GM18499 (cell line): Measurements from ENCODE around the gene AUTS2.

Source experiments
- ATAC-seq: cut with Tn5 transposase; IDR thresholded peaks from one replicate; pipeline ENCODE4 v1.9.1; 2021; ENCODE audit warnings: moderate number of reproducible peaks; ENCODE audit not compliant: insufficient read depth, unreplicated experiment

The AUTS2 gene

DNA sequence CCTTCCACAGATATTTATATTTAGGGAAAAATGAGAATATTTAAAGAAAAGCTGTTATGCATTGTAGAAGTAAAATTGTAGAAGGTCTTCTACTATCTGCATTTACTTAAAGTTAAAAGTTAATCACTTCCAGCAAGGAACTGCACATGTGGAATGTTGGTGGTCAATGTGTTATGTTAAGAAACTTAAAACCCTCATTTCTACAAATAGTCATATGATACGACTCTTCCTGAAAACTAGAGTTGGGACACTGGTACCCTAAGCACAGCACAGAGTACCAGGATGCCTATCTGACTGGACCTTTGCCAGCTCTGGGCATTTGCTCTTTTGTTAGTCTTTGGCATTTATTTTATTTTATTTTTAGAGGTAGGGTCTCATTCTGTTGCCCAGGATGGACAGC, 1009.5 kb downstream of the AUTS2 start:
- no peak for ATAC-seq

DNA sequence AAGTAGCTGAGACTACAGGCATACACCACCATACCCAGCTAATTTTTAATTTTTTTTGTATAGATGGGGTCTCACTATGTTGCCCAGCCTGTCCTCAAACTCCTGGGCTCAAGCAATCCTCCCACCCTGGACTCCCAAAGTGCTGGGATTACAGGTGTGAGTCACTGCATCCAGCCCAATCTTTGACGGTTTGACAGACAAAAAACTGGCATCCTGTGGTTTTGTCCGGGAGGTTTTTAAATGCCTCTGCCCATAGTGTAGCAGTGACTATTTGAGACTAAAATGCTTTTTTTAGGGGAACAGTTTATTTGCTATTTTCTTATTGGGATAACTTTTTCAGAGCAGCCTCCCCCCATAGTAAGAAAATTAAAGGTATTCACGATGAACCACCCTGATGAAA, 1010.0 kb downstream of the AUTS2 start:
- no peak for ATAC-seq

DNA sequence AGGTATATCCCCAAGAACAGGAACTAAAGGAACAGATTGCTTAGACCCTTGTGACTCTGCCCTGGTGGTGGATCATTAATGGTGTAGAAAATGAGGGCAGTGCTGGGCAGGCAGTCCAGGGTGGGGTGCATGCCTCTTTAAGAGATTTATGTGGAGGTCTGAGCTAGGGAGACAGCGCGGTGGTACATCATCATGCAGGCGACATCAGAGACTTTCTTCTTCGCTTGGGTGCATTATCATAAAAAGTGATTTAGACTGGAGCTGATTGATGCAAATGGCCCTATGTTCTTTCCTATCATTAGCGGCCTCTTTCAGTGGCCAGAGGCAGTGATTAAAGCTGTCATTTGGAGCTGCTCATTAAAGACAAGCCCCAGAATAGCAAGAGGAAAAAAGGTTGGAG, 1014.5 kb downstream of the AUTS2 start:
- ATAC-seq = no peak

DNA sequence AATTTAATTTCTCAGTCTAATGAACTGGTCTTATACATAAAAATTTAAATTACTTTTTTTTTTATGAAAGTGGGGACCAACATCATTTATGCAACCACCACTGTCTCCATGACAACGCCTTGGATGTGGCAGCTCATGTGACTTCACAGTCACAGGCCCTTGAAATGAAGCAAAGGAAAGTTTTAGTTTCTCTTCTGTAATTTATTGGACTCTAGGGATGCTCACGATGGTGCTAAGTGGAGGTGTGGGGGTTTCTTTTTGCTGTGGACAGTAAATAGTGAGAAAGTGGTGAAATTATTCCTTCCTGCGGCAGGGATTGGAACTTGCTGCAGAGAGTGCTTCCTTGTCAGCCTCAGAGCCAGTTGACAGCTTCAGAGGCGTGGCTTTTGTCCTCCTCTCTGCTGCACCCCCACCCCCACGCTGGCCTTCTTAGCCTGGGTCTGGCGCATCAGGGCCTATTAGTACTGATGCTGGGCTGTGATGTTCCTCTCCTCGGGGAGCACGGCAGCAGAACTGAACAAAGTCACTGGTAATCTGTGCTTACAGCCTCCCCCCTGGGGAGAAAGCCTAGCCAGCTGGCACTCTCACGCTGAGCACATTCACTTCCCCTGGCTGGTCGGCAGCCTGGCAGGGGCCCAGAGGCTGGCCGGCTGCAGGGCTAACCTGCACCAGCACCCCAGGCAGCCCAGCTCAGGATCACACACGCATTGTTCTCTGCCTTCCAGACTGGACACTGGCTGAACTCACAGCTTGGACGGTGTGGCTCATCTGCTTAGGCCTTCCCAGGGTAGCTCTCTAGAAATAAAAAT, 1016.2 kb downstream of the AUTS2 start:
- ATAC-seq = no peak

DNA sequence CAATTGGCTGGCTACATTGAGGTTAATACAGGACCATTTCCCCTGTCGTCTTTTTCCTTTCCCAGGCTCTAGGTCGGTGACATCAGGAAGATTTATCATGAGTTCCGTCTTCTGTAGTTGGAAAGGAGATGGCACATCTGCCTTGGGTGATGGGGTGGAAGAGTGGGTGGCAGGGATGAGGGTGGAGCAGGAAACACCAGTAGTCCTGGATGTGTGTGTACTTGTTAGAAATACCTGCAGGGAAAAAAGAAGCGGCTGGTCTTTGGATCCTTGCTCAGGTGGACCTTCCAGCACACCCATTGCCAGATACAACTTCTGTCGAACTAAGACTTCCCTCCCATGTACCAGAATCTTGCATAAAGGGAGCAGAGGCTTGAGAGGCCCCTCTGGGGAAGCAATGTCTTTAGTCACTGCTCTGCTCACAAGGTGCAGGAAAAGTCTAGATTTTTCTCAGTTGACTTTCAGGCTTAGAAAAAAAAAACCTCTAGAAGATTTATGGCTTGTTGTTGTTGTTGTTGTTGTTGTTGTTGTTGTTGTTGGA, 1016.9 kb downstream of the AUTS2 start:
- ATAC-seq = no peak

DNA sequence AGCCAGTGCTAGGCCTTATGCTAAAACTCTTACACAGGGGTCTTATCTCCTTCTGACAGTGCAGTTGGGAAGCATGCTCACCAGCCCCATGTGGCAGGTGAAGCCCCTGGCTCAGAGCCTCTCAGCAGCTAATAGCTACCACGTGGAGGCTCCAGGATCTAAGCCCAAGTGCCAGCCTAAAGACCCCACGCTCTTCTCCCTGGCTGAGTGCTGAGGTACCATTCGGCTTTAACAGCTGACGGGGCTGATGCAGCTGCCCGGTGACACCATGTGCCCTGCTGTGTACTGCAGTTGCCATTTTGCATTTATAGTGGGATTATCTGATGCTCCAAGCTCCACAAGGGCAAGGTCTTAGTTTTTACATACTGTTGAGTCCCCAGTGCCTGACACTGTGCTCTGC, 1017.9 kb downstream of the AUTS2 start:
- ATAC-seq = no peak

DNA sequence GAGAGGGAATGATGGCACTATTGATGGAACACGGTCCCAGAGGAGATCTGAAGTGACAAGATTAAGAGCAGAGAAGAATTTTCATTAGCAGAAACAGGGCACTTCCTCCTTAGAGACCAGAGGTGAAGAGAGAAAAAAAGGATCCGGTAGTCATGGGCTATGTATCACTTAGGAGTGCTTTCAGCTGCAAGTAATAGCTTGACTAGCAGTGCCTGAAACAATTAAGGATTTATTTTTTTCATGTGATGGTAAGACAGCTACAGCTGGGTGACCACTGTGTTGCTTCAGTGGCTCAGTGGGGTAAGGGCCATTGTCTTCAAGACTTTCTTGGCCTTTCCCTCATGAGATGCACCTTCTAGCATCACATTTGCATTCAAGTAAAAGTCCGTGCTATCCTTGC, 1018.5 kb downstream of the AUTS2 start:
- no peak for ATAC-seq

DNA sequence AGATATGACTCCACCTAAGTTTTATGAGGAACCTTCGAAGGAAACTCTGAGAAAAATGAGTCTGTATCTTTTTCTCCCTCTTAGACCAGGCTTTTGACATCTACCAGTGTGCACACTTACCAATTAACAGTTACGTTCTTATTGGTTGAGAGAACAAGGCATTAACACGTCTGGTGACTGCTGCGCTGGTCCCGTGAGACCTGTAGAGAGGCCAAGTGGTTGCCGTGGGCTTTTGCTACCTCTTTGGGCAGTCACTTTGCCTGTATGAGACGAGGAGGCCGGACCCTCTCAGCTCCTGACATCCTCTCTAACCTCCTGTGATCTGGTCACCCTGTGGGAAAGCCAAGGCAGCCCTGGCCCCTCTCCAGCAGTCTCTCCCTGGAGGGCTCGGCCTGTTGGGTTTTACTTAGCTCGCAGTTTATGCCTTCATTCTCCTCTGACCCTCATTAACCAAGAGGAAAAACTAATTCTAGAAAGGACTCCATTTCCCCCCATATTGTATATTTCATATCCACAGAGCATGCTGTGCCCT, 1019.8 kb downstream of the AUTS2 start:
- ATAC-seq = no peak

DNA sequence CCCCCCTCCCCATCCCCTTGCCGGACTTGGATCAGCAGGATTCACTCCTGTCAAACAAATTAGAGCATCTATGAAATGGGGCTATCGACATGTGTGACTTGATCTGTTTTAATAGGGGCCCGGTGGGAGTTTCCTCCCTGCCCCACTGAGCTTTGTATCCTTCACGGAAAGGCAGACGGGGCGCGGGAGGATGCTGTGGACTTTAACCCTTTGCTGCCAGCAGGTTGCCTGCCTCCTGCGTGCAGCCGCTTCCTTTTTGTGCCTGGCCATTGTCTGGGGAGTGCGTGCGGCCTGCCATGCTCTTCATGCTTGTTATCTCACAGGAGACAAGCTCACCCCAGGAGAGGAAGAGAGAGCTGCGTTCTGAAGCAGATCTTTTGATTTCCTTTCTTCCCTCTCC, 1020.9 kb downstream of the AUTS2 start:
- ATAC-seq = no peak

DNA sequence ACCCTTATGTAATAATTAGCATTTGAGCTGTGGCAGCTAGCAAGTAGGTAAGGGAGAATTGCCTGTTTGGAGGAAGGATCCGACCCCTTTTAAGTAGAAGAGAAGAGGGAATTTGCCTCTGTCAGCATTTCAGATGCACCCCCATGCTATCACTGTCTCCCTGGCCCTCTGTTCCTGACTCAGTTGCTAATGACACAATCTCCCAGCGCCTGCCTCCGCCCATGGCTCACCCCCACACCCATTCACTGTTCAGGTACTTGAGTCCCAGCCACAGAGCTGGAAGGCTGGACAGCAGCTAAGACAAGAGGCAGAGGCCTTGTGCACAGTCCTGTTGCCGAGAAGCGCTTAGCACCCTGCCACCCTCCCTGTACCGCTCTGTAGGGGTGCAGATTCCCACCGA, 1021.4 kb downstream of the AUTS2 start:
- no peak for ATAC-seq

DNA sequence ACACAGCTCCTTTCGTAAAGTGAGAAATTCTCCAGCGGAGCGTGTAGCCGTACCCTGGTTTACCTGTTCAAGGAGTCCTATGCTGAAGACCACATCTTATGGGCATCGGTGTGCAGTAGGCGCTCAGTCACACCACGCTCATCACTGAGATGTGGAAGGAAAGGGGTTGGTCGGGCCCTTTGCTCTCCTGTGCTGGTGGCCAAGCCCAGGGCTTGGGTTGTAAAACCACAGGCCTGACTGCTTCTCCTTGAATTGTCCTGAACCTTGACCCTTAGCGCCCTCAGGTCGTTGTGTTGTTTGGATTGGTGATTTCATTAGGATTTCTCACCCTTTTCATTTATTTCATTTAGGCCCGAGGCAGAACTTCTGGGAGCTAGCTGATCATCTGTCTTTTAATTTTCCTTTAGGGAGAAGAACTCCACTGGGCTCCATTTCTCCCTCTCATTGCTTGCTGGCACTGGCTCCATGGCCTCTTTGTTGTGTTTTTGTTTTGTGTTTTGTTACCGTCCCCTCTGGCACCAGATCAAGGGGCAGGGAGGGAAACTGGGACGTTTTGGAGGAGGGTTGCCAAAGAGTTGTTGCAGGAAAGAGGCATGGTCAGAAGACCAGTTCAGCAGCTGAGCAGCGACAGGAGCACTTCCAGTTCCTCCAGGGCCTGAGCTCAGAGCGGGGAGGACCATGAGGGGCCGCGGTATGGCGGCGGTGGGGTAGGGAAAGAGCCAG, 1022.2 kb downstream of the AUTS2 start:
- ATAC-seq = no peak

DNA sequence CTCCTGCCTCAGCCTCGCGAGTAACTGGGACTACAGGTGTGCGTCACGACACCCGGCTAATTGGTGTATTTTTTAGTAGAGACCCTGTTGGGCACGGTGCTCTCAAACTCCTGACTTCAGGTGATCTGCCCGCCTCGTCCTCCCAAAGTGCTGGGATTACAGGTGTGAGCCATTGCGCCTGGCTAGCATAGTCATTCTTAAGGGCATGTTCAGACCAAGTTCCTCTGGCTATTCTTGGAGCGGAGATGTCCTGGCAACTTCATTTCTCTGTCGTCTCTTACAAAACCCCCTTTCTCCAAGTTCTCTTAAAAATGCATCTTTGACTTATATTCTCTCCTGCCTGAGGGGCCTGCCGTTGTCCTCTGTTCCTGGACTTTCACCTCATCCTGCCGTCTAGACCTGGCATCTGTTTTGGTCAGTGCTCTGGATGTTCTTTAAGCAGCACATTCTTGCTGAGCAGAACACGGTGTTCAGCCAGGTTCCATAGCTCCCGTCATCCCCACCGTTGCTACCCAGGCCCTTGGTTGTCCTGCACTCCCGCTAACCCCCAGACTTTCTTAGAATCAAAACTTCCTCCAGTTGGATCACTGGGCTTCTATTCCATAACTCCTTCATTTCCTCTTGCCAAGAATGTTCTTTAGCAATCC, 1023.8 kb downstream of the AUTS2 start:
- ATAC-seq = no peak

DNA sequence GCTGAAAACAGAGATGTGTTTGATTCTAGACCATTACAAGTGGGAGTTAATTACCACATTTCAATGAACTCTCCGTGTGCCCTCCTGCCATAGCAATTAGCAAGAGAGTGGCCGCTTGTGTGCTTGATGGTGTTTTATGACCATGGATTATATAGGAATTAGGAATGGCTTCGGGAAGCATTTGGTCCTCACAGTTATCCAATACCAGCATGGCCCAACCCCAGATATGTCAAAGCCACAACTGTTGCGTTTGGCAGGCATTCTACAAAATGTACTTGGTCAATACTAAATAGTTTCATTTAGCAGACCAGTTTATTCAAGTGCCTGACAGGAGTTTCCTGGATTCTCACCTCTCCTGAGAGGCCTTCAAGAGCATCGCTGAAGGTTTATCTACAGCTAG, 1024.7 kb downstream of the AUTS2 start:
- ATAC-seq = no peak

DNA sequence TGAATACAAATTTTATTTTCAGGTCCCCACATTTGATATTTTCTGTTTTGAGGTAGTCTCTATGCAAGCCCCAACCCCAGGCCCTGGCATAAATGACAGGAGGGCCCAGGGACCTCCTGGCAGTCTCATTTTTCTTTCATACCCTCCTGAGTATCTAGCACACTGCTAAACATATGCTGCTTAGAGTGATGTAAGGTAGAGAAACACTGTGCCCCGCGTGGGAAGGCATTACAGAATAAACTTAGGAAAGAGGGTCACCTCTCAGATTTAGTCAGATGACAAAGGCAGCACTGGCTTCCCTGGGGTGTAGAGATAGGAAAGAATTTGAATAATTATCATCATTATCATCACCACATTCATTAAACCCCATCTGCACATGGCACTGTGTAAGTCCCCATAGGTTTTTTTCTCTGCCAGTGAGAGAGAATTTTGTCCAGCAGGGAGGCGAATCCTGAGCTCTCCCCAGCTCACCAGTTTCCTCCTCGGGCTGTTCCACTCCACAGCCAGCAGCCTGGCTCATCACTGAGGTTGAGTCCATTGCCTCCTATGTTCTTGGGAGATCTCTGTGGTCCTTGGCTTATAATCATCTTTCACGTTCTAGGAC, 1026.3 kb downstream of the AUTS2 start:
- ATAC-seq = no peak

DNA sequence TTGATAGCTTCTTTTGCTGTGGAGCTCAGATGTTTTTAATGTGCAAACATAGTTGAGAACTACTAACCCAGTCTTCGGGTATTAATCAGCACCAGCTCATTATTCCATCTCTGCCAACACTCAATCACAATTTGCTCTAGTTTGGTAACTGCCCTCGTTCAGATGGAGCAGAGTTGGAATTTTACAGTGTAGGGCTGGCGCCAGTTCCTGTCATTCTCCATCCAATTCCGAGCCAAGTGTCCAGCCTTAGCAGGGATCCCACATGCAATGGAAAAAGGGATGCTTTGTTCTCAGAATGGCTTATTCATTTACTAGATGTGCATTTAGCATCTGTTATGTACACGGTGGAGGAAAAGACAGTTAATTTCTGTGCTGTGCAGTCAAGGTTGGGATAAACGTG, 1029.2 kb downstream of the AUTS2 start:
- ATAC-seq = no peak

DNA sequence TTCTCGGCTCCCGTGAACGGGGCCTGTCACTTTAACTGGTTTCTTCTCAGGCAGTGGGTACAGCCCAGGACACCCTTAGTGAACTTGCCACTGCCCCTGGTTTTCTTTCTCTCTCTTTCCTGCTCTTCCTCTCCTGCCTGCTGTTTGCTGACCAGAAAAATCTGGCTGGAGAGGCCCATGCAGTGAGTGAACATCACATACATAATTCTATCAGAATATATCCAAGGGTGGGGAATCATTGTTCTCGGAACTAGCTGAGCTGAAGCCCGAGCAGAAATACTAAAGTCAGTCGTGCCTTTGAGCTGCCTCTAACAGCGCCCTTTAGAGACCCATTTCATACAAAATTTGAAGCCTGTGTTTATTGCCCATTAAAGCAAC, 1032.2 kb downstream of the AUTS2 start:
- no peak for ATAC-seq

DNA sequence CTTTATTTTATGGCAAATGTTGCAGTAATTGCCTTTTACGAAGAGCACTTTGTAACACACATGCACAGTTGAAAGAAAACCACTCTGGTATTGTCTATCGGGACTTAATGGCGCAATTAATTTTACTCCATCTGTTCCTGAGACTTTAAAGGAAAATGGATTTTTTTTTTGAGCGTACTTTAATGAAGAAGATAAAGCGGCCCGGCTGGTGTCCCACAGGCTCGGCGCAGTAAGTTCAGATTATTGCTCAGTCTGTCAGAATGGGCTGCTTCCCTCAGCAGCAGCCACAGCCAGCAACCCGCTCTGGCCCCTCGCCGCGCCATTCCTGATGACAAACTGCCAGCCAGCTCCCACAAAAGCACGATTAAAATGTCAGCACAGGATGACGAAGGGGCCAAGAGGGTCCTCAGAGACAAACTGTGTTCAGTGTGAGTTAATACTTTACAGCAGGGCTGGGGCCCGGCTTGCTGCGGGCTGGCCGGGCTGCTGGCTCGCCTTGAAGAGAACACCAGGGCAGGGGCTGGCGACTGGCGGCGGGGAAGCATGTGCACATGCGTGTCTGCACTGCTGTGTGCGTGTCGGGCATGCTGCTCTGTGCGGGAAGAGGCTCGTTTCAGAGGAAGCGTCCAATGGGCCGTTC, 1032.7 kb downstream of the AUTS2 start:
- ATAC-seq = no peak

DNA sequence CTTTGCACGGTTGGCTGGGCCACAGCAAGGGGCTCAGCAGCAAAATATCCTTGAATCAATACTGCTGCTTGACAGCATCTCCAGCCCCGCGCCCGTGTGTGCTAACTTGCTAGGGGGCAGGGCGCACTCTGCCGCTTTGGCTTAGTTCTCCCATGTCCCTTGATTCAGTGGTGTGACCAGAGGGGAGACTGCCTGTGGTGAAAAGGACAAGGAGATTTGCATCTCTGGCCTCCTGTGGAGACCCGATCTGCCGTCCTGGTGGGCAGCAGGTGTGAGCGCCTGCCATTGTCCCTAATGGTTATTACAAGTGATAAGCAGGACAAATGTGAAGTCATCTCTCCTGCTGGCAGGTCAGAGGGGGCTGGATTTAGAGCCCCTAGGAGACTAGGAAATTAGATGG, 1033.4 kb downstream of the AUTS2 start:
- no peak for ATAC-seq

DNA sequence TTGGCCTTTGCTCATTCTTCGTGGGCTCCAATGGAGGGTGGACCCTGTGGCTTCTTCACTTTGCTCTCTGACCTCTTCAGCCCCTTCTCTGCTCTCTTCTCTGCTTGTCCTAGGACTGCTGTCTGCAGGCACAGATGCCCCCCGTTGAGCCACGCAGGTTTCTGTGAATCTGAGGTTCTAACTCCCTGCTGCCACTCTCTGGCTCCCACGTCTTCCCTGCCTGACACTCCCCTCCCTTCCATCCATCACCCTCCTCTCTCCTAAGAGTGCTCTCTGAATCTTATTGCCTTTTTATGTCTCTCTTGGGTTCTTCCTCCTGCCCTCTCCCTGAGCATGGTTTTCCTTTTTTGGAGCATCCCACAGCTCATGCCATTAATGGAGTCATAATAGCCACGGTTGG, 1034.1 kb downstream of the AUTS2 start:
- no peak for ATAC-seq

DNA sequence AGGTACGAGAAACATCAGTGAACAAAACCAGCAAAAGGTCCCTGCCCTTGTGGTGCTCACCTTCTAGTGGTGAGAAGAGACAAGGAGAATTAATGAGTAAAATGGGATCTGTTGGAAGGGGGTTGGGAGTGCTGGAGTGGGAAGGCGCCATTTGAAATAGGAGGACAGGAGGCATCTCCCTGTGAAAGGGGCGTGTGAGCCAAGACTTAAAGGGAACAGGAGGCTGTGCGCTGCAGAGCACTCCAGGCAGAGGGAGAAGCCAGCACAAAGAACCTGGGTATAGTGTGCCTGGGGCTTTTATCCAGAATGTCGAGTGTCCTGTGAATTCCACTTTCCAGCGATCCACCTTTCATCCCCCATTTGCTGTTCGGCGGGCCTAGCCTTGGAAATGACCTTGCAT, 1035.8 kb downstream of the AUTS2 start:
- ATAC-seq = no peak
